Measurements from ENCODE around the gene HOXA3.

GRCh38 chr7:27172823-27173510 is 20.6 kb upstream of the HOXA3 start:
- no peak for TF ChIP-seq NFYB (IDR thresholded peaks at IDR 0.05; ENCODE audit: insufficient read depth, low read depth, low read length)
- no peak for TF ChIP-seq BCL3 (IDR thresholded peaks at IDR 0.05; ENCODE audit: borderline replicate concordance, insufficient read depth, low read depth, low read length, poor library complexity, severe bottlenecking)
- TF ChIP-seq NR2C1 (IDR thresholded peaks at IDR 0.05): no peak
- no peak for TF ChIP-seq TCF12 (IDR thresholded peaks at IDR 0.05; ENCODE audit: low read depth, low read length)
- no peak for TF ChIP-seq FOXM1 (IDR thresholded peaks at IDR 0.05; ENCODE audit: low read depth, low read length)
- TF ChIP-seq IKZF2 (IDR thresholded peaks at IDR 0.05): no peak
- TF ChIP-seq DPF2 (IDR thresholded peaks at IDR 0.05): no peak

All from GM12878 (cell line).